Hepatic stellate cell (primary cell): Measurements from ENCODE around the gene TRIM46.

Source experiments
- DNase-seq: peaks from one replicate; pipeline ENCODE4 v3.0.0; 2011; ENCODE audit warnings: low spot score

The TRIM46 gene

DNA sequence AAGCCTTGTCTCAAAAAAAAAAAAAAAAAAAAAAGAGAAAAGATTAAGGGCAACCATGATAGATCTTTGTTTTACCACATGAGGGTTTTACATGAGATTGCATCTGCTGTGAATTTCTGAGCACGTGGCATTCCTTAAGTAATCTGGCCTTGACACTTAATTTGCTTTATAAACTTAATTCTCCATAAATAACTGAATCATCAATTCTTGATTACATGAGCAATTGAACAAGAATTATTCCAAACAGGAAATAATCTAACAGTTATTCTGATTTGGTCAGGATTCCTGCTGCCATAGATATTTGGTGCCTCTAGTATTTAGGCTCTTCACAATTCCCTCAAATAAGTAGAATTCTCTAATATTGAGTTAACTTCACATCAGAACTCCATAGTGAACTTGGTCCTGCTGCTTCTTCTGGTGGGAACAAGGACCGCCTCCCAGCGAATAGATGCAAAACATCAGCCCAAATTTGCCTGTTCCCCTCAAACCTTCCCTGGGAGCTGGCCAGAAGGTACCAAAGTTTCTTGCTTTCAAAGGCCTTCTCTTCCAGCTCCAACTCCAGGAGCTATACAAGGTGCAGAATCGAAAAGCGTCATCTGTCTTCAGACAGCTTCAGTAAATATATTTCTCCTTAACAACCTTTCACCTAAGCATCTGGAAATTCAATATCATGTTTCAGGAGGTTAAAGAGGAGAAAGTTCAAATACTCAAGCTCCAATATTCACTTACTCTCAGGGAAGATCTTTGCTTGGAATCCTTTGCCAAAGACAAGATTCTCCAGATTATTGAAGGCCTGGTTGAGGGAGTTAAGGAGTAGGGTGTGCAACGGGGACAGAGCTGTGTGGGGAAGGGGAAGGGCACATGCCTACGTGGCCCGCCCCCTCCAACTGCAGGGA is 1.6 kb upstream of the TRIM46 start:
- DNase-seq: peak; percentile 4

GRCh38 chr1:155172732-155173477 is 744 bp upstream of the TRIM46 start, which contains the start of gene KRTCAP2:
TSS of gene KRTCAP2 (minus strand) at chr1:155173304. CDS start at chr1:155173224, 80 bp downstream.
- peak; percentile 100 for DNase-seq

GRCh38 chr1:155174324-155175280 is 953 bp downstream of the TRIM46 start:
- DNase-seq: no peak

GRCh38 chr1:155175281-155175926 is 1.8 kb downstream of the TRIM46 start:
- DNase-seq: no peak

DNA sequence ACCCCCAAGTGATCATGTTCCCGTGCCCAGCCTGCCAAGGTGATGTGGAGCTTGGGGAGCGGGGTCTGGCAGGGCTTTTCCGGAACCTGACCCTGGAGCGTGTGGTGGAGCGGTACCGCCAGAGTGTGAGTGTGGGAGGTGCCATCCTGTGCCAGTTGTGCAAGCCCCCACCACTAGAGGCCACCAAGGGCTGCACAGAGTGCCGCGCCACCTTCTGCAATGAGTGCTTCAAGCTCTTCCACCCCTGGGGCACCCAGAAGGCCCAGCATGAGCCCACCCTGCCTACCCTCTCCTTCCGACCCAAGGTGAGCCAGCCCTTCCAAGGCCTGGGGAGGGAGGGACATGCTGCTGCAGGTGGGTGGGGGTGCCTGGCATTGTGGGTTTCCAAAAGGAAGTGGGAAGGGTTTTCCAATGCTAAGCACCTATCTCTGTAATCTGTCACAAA is 2.3 kb downstream of the TRIM46 start:
- no peak for DNase-seq

- DNase-seq: peak; percentile 97
These were observed 3.0 kb downstream of the TRIM46 start for GRCh38 chr1:155176544-155177071.

DNA sequence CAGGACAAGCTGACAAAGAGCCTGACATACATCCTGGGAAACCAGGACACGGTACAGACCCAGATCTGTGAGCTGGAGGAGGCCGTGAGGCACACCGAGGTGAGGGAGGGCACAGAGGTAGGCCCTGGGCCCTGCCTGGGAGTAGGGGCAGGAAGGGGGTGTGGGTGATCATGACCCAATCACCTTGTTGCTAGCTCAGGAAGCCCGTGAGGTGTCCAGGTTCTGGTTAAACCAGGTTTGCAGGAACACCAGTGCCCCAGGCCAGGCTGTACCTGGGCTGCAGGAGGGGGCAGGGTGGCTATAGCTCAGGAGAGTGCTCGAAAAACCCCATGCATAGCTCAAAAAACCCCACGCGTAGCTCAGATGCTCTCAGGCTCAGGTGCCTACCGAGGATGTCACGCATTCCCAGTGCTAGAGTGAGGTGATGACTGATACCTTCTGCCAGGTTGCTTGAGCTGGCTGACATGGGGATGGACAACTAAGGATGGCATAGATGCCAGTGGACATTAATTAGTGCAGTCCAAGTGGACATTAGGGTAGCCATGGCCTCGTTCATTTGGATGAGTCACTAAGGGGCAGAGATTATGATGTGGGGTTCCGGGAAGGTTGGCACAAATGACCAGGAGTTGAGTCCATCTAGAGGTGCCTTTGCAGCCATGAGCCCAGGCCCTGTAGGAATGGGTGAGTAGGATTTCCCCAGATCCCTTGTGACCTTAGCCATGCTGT is 3.7 kb downstream of the TRIM46 start:
- no peak for DNase-seq

DNA sequence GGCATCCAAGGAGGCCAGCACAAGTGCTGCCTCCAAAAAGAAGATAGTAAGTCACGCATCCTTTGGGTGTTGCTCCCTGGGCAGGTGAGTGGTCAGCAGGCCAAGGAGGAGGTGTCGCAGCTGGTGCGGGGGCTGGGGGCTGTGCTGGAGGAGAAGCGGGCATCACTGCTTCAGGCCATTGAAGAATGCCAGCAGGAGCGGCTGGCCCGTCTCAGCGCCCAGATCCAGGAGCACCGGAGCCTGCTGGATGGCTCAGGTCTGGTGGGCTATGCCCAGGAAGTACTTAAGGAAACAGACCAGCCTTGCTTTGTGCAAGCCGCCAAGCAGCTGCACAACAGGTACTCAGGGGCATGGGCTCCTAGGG is 4.3 kb downstream of the TRIM46 start:
- no peak for DNase-seq

DNA sequence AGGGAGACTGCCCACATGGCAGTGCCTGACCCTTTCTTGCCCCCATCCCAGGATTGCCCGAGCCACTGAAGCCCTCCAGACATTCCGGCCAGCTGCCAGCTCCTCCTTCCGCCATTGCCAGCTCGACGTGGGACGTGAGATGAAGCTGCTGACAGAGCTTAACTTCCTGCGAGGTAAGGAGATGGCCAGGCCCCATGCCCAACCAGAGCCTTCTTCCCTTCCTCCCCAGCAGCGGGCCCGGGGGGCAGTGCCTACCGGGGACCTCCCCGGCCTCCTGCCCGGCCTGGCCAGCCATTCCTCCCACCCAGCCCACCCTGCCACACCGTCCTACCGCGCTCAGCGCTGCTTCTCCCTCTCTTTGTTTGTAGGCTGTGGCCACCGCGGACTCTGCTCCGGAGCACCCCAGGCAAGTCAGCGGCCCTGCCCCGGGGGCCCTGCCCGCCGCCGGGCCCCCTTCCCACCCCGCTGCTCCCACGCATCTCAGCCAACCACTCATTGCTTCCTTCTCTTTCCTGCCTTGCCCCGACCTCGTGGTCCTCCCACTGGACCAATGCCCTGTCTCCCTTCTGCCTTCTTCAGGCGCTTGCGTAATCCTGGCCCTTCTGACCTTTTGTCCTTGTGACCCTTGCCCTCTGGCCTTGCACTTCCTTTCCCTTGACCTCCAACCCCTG is 4.9 kb downstream of the TRIM46 start:
- DNase-seq: no peak

GRCh38 chr1:155179112-155180031 is 5.7 kb downstream of the TRIM46 start:
- DNase-seq: no peak

DNA sequence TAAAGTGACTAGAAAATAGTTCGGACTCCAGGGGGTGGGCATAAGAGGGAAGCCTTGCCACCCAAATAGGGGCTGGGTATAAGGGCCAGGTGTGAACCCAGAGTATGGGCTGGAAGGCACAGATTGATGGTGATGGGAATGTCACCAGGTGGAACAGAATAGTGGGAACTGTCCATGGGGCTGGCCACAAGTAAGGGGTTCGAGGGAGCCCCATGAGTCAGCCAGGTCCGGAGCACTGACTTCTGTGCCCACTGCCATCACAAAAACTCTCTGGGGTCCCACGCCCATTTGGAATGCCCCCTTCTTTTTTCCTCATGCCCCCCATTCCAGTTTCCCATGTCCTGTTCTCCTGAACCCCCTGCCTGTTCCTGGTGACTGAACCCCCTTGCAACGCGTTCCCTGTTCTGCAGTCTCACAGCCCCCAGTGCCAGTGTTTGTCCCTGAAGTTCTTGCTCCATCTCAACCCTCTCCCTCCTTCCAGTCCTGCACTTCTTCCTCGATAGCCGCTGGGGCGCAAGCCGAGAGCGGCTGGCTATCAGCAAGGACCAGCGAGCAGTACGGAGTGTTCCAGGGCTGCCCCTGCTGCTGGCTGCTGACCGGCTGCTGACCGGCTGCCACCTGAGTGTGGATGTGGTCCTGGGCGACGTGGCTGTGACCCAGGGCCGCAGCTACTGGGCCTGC is 7.9 kb downstream of the TRIM46 start:
- no peak for DNase-seq

- DNase-seq: no peak
These were observed 8.5 kb downstream of the TRIM46 start for GRCh38 chr1:155182052-155182550.

GRCh38 chr1:155183775-155184221 is 10.1 kb downstream of the TRIM46 start:
- no peak for DNase-seq

- DNase-seq: no peak
These were observed 10.7 kb downstream of the TRIM46 start for GRCh38 chr1:155184351-155184811.

DNA sequence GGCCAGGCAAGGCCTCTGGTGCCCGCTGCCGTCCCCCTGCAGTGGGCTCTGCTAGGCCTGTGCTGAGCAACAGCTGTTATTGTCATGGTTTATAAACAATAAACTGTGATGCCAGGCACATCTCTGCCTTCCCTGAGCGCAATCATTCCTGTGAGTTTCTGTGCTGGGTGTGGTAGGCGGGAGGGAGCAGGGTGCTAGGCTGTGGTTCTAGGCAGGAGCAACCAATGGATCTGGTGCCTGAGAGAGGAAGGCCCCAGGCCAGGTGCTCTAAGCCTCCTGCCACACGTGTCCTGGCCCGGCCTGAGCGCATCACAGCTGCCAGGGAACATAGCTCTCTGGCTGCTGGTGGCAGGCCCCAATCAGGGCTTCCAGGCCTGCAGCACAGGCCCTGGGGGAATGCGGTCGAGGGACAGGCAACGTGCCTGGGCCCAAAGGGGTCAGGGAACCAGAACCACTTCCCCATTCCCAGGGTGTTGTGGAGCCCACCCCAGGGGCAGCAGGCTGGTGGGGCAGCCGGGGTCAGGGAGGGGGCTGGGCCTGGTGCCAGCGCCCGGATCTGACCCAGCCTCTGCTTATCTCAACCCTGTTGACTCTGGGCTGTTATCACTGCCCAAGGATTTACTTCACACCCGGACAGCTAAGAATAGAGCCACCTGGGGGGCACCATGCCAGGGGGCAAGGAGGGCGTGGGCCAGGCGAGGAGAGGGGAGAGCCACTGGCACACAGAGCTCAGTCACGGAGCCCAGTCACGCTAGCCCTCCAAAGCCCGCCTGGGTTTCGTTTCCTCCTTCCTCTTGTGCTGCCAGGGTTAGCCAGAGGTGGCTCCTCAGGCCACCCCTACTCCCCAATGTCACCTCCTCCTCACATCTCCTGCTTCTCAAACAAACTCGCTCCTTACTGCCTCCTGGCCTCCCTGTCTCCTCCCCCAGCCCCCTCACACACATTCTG is 11.5 kb downstream of the TRIM46 start:
- DNase-seq: no peak

DNA sequence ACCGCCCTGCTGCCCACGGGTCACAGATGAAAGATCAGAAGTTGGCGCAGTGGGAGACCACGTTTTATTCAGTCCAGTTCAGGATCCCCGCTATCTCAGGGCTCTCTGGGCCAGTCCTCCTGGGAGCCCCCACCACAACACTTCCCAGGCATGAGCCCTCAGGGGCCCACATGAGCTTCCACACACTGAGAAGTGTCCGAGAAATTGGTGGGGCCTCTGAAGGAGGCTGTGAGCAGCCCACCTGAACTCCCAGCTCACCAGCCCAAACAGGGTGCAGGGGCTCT is 12.1 kb downstream of the TRIM46 start:
- DNase-seq: no peak
